SK-N-SH (cell line): ENCODE measurements around the gene DMD. TPM values are rescaled to one million over a fixed set of nuclear protein-coding genes. Genes with fewer than 3 reads are reported as not detected.

Experiments used
- CTCF ChIA-PET: fragments of 300-600, 350-600 bp; formaldehyde crosslinking; extraction: SDS; loops from one replicate; lab custom pipeline; 2021; lab: Yijun Ruan, JAX
- POLR2A ChIA-PET: fragments of 350-600 bp; sonication (Branson Sonifier 250); formaldehyde crosslinking; extraction: SDS; loops from one replicate; lab custom pipeline; 2020; ENCODE audit warnings: antibody characterized with exemption, inconsistent platforms; lab: Yijun Ruan, JAX
- DNase-seq: peaks from one replicate; pipeline ENCODE4 v3.0.0; 2012
- H2AFZ ChIP-seq: fragments of 200-600 bp; sonication (generic); 2 replicates; pipeline ENCODE4 v1.8.1; 2016; ENCODE audit warnings: antibody characterized with exemption, mild to moderate bottlenecking, low read depth
- H3F3A ChIP-seq: fragments of 200-600 bp; sonication (generic); replicated peaks from 2 replicates; pipeline ENCODE3; 2016; ENCODE audit warnings: antibody characterized with exemption, mild to moderate bottlenecking; ENCODE audit not compliant: insufficient read depth
- H3K27ac ChIP-seq, 2 experiments: fragments of 200-500 bp in 1 of 2; fragments of 200-600 bp in 1 of 2; sonication (Bioruptor generic) in 1 of 2; sonication (generic), shearing (Covaris generic) in 1 of 2; 2 replicates each; pipeline versions ENCODE4 v1.5.1 to v1.6.1; 2014 to 2016; ENCODE audit warnings: low read depth in 2 of 2, inconsistent platforms in 1 of 2, low read length in 1 of 2, mild to moderate bottlenecking in 1 of 2, mixed read lengths in 1 of 2
- H3K27me3 ChIP-seq: fragments of 200-600 bp; sonication (generic), shearing (Covaris generic); 2 replicates; pipeline ENCODE4 v1.6.1; 2016; ENCODE audit warnings: mixed run types; ENCODE audit not compliant: insufficient read depth
- H3K36me3 ChIP-seq, 2 experiments: fragments of 200-500 bp in 1 of 2; fragments of 200-600 bp in 1 of 2; sonication (Bioruptor generic) in 1 of 2; sonication (generic) in 1 of 2; replicated peaks in 1 of 2; 2 replicates each; pipeline versions ENCODE3 to v1.5.1; 2014 to 2016; ENCODE audit warnings: low read length in 1 of 2, mild to moderate bottlenecking in 1 of 2; ENCODE audit not compliant: insufficient read depth in 2 of 2, control insufficient read depth in 1 of 2
- H3K4me1 ChIP-seq, 2 experiments: fragments of 200-500 bp in 1 of 2; fragments of 200-600 bp in 1 of 2; sonication (Bioruptor generic) in 1 of 2; sonication (generic), shearing (Covaris generic) in 1 of 2; 2 replicates each; pipeline versions ENCODE4 v1.5.1 to v1.6.1; 2014 to 2016; ENCODE audit warnings: low read depth in 1 of 2, low read length in 1 of 2, mixed run types in 1 of 2; ENCODE audit not compliant: insufficient read depth in 2 of 2, control insufficient read depth in 1 of 2
- H3K4me2 ChIP-seq: fragments of 200-600 bp; sonication (generic), shearing (Covaris generic); 2 replicates; pipeline ENCODE4 v1.6.1; 2017; ENCODE audit warnings: mixed run types
- H3K4me3 ChIP-seq, 2 experiments: fragments of 200-500 bp in 1 of 2; fragments of 200-600 bp in 1 of 2; sonication (Bioruptor generic) in 1 of 2; sonication (generic), shearing (Covaris generic) in 1 of 2; 2 replicates each; pipeline versions ENCODE4 v1.5.1 to v1.8.1; 2014 to 2016; ENCODE audit warnings: low read depth in 2 of 2, inconsistent platforms in 1 of 2, low read length in 1 of 2, mild to moderate bottlenecking in 1 of 2, mixed read lengths in 1 of 2, moderate library complexity in 1 of 2
- H3K79me2 ChIP-seq: fragments of 200-600 bp; sonication (generic); 2 replicates; pipeline ENCODE4 v1.8.1; 2017; ENCODE audit warnings: mild to moderate bottlenecking; ENCODE audit not compliant: insufficient read depth
- H3K9ac ChIP-seq: fragments of 200-600 bp; sonication (generic); 2 replicates; pipeline ENCODE4 v1.6.1; 2017; ENCODE audit warnings: mixed run types
- H3K9me2 ChIP-seq: fragments of 200-600 bp; sonication (generic); 2 replicates; pipeline ENCODE4 v1.6.1; 2017; ENCODE audit warnings: mixed run types
- H3K9me3 ChIP-seq: fragments of 200-600 bp; sonication (generic); 2 replicates; pipeline ENCODE4 v1.6.1; 2017; ENCODE audit warnings: mixed run types, mild to moderate bottlenecking, moderate library complexity
- H4K20me1 ChIP-seq: fragments of 200-600 bp; sonication (generic); 2 replicates; pipeline ENCODE4 v1.6.1; 2017; ENCODE audit warnings: mild to moderate bottlenecking, mixed run types; ENCODE audit not compliant: insufficient read depth
- CHD2 ChIP-seq: fragments of 150-350 bp; IDR thresholded peaks from 2 replicates; pipeline ENCODE4 v1.6.1; 2018; ENCODE audit warnings: low read length; ENCODE audit not compliant: partially characterized antibody
- ELF1 ChIP-seq: IDR thresholded peaks from 2 replicates; pipeline ENCODE4 v1.4.0; 2012
- EZH2phosphoT487 ChIP-seq: fragments of 200-600 bp; sonication (generic); IDR thresholded peaks from 2 replicates; pipeline ENCODE4 v1.6.1; 2017; ENCODE audit warnings: low read depth, mixed run types, mild to moderate bottlenecking, antibody characterized with exemption, moderate library complexity, borderline replicate concordance
- FOSL2 ChIP-seq: IDR thresholded peaks from 2 replicates; pipeline ENCODE4 v1.4.0; 2012; ENCODE audit warnings: low read depth, mild to moderate bottlenecking, moderate library complexity, borderline replicate concordance
- FOXJ3 ChIP-seq: sonication (generic); formaldehyde crosslinking; IDR thresholded peaks from 2 replicates; pipeline ENCODE4 v1.5.1; 2020; ENCODE audit warnings: mild to moderate bottlenecking, missing genetic modification reagents
- FOXM1 ChIP-seq: IDR thresholded peaks from 2 replicates; pipeline ENCODE4 v1.4.0; 2012; ENCODE audit warnings: low read depth, mild to moderate bottlenecking
- GABPA ChIP-seq: IDR thresholded peaks from 2 replicates; pipeline ENCODE4 v1.4.0; 2012; ENCODE audit warnings: low read depth, mild to moderate bottlenecking
- GATA2 ChIP-seq: sonication (generic); formaldehyde crosslinking; IDR thresholded peaks from 2 replicates; pipeline ENCODE4 v1.5.0; 2020; ENCODE audit warnings: mild to moderate bottlenecking, missing genetic modification reagents
- MXI1 ChIP-seq: IDR thresholded peaks from 2 replicates; pipeline ENCODE4 v1.6.1; 2012; ENCODE audit warnings: mild to moderate bottlenecking, low read depth, low read length, improper control_type of control experiment
- NRF1 ChIP-seq: IDR thresholded peaks from 2 replicates; pipeline ENCODE4 v1.6.1; 2012; ENCODE audit warnings: low read depth, mild to moderate bottlenecking, low read length
- RCOR1 ChIP-seq: fragments of 150-350 bp; IDR thresholded peaks from 2 replicates; pipeline ENCODE4 v1.6.1; 2017; ENCODE audit warnings: antibody characterized with exemption, low read length
- RFX5 ChIP-seq: IDR thresholded peaks from 2 replicates; pipeline ENCODE4 v1.6.1; 2012; ENCODE audit warnings: mild to moderate bottlenecking, improper control_type of control experiment, low read length
- SIN3A ChIP-seq: IDR thresholded peaks from 2 replicates; pipeline ENCODE4 v1.6.1; 2012; ENCODE audit warnings: low read depth, mild to moderate bottlenecking, low read length, moderate library complexity, borderline replicate concordance
- SMC3 ChIP-seq: IDR thresholded peaks from 2 replicates; pipeline ENCODE4 v1.6.1; 2012; ENCODE audit warnings: low read depth, low read length, improper control_type of control experiment
- TEAD4 ChIP-seq: IDR thresholded peaks from 2 replicates; pipeline ENCODE4 v1.4.0; 2012; ENCODE audit warnings: mild to moderate bottlenecking, borderline replicate concordance; ENCODE audit not compliant: insufficient read depth
- YY1 ChIP-seq: IDR thresholded peaks from 2 replicates; pipeline ENCODE4 v1.4.0; 2012; ENCODE audit warnings: low read depth, mild to moderate bottlenecking
- WGBS: methylation state at CpG from one replicate; pipeline ENCODE4 v1.1.6; 2017; ENCODE audit warnings: low lambda C conversion rate; 5-methylcytosine and 5-hydroxymethylcytosine counted together
- polyA plus RNA-seq, 3 experiments: library from polyadenylated mRNA; depleted of rRNA; stranded (reverse); fragments of >200 nt; gene quantifications; 2 replicates each; pipeline ENCODE4 v1.2.3, GENCODE V29; 2012
- TF ChIP-seq, protein P1 (sequence below): IDR thresholded peaks from 2 replicates; pipeline ENCODE4 v1.6.1; 2012; ENCODE audit warnings: mild to moderate bottlenecking, low read depth, low read length, moderate library complexity
- TF ChIP-seq, protein P2 (sequence below): fragments of 200-600 bp; sonication (generic); IDR thresholded peaks from 2 replicates; pipeline ENCODE4 v1.6.1; 2017; ENCODE audit warnings: antibody characterized with exemption, mild to moderate bottlenecking, moderate library complexity

DMD gene
- polyA plus RNA-seq, 1 of the 3 experiments (the other 2 are of a cell fraction): 3.9 TPM

DNA sequence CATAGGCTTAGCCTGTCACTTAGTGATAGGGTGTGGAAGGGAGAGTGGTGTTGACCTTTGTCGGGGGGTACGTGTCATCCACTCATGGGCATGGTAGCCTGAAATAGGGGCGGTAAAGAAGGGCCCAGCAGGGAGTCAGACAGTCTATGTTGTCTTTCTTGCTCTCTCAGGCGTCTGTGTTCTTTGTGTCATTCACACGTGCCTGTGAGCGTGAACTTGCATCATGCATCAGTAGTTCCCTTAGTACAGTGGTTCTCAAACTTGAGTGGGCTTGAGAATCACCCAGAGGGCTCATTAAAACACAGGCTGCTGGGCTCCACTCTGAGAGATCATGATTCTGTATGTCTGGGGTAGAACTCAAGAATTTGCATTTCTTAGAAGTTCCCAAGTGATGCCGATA lies 1688.6 kb downstream of the DMD start:
- Histone ChIP-seq H3K4me1 (peaks cover 0 to 2% of the 10 kb centered on the region in 2 experiments; a peak in 1 of 4 replicates), H3K9me3 (no peaks in the 10 kb centered on the region), H3K79me2 (no peaks in the 10 kb centered on the region), H4K20me1 (no peaks in the 10 kb centered on the region), H3K4me2 (no peak overlapping the region), H3K9ac (no peak overlapping the region), H3K27ac (no peak overlapping the region), H3K27me3 (no peaks in the 10 kb centered on the region), H3K36me3 (no peaks in the 10 kb centered on the region), H3F3A (no peaks in the 10 kb centered on the region), H3K4me3 (no peak overlapping the region), H3K9me2 (no peaks in the 10 kb centered on the region)
- POLR2A ChIA-PET: no interaction called here
- CTCF ChIA-PET: no interaction called here
- 39% methylated on average over 7 of the region's 7 CpGs for WGBS
- no peak for DNase-seq
- no peak for TF ChIP-seq MXI1
- TF ChIP-seq, protein P1, sequence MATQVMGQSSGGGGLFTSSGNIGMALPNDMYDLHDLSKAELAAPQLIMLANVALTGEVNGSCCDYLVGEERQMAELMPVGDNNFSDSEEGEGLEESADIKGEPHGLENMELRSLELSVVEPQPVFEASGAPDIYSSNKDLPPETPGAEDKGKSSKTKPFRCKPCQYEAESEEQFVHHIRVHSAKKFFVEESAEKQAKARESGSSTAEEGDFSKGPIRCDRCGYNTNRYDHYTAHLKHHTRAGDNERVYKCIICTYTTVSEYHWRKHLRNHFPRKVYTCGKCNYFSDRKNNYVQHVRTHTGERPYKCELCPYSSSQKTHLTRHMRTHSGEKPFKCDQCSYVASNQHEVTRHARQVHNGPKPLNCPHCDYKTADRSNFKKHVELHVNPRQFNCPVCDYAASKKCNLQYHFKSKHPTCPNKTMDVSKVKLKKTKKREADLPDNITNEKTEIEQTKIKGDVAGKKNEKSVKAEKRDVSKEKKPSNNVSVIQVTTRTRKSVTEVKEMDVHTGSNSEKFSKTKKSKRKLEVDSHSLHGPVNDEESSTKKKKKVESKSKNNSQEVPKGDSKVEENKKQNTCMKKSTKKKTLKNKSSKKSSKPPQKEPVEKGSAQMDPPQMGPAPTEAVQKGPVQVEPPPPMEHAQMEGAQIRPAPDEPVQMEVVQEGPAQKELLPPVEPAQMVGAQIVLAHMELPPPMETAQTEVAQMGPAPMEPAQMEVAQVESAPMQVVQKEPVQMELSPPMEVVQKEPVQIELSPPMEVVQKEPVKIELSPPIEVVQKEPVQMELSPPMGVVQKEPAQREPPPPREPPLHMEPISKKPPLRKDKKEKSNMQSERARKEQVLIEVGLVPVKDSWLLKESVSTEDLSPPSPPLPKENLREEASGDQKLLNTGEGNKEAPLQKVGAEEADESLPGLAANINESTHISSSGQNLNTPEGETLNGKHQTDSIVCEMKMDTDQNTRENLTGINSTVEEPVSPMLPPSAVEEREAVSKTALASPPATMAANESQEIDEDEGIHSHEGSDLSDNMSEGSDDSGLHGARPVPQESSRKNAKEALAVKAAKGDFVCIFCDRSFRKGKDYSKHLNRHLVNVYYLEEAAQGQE: no peak
- TF ChIP-seq RFX5: no peak
- TF ChIP-seq CHD2: no peak
- TF ChIP-seq FOSL2: no peak
- TF ChIP-seq GABPA: no peak
- TF ChIP-seq TEAD4: no peak
- TF ChIP-seq RCOR1: no peak
- no peak for TF ChIP-seq SMC3
- TF ChIP-seq NRF1: no peak
- TF ChIP-seq, all 33 proteins: peak for 0
- H2AFZ ChIP-seq: no peak overlapping the region

DNA sequence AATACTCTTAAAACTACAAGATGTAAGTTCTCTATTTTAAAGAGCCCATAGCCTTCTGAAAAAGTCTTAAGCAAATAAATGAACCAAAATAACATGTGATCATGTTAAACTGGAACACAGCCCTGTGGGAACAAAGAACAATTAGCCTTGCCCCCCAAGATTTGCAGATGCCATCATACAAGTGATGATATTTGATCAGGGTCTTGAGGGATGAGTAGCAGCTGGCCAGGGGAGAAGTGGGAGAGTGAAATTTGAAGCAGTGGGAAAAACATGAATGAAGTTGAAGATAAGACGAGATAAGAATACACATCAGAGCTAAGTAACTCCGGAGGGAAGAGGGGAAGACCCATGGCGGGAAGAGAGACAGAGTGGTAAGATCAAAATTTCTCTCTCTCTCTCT lies 1689.4 kb downstream of the DMD start:
- Histone ChIP-seq H3K4me2 (no peak overlapping the region), H3K9me3 (no peaks in the 10 kb centered on the region), H3K9ac (no peak overlapping the region), H3K4me3 (no peak overlapping the region), H3K79me2 (no peaks in the 10 kb centered on the region), H3K27me3 (no peaks in the 10 kb centered on the region), H2AFZ (no peak overlapping the region)
- TF ChIP-seq EZH2phosphoT487: no peak
- TF ChIP-seq FOXJ3 (CRISPR knock-in tag): no peak
- no peak for TF ChIP-seq CHD2
- TF ChIP-seq GABPA: no peak
- TF ChIP-seq ELF1: no peak
- no peak for TF ChIP-seq MXI1
- no peak for TF ChIP-seq SIN3A
- TF ChIP-seq GATA2 (CRISPR knock-in tag): no peak
- TF ChIP-seq FOSL2: no peak
- no peak for TF ChIP-seq RFX5
- no peak for TF ChIP-seq RCOR1
- TF ChIP-seq, protein P2, sequence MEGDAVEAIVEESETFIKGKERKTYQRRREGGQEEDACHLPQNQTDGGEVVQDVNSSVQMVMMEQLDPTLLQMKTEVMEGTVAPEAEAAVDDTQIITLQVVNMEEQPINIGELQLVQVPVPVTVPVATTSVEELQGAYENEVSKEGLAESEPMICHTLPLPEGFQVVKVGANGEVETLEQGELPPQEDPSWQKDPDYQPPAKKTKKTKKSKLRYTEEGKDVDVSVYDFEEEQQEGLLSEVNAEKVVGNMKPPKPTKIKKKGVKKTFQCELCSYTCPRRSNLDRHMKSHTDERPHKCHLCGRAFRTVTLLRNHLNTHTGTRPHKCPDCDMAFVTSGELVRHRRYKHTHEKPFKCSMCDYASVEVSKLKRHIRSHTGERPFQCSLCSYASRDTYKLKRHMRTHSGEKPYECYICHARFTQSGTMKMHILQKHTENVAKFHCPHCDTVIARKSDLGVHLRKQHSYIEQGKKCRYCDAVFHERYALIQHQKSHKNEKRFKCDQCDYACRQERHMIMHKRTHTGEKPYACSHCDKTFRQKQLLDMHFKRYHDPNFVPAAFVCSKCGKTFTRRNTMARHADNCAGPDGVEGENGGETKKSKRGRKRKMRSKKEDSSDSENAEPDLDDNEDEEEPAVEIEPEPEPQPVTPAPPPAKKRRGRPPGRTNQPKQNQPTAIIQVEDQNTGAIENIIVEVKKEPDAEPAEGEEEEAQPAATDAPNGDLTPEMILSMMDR: no peak
- TF ChIP-seq YY1: no peak
- TF ChIP-seq, protein P1: no peak
- no peak for TF ChIP-seq FOXM1
- TF ChIP-seq, all 33 proteins: peak for 0
- H4K20me1 ChIP-seq: no peaks in the 10 kb centered on the region
- no peaks in the 10 kb centered on the region for H3K9me2 ChIP-seq
- no peak overlapping the region for H3K27ac ChIP-seq
- peaks cover 0 to 2% of the 10 kb centered on the region in 2 experiments; a peak in 1 of 4 replicates for H3K4me1 ChIP-seq
- WGBS: 45% methylated on average over 3 of the region's 3 CpGs
- no peaks in the 10 kb centered on the region for H3K36me3 ChIP-seq
- POLR2A ChIA-PET: interaction anchor here (0.6 kb wide), 1 partner anchor 982 kb away, joined by 4 read pairs; no protein-coding TSS in a partner anchor
- CTCF ChIA-PET: interaction anchor here (1.2 kb wide), 1 partner anchor 117 kb away, joined by 4 read pairs; no protein-coding TSS in a partner anchor
- no peaks in the 10 kb centered on the region for H3F3A ChIP-seq
- DNase-seq: no peak
